Activated T-helper 17 cell treated with anti-CD3 and anti-CD28 coated beads, Interleukin-2, amount 50 U/mL, for 72 hours (primary cell): ENCODE results near the gene GGT6. TPM values are rescaled to one million over a fixed set of nuclear protein-coding genes. Genes with fewer than 3 reads are reported as not detected.
"Not testable (repeated sequence)": the region's sequence is repeated elsewhere in the genome, so short reads cannot be mapped to it uniquely, and the experiment has no call there.

Source experiments
- ATAC-seq: fragments of 150-1000 bp; cut with Tn5 transposase; replicated peaks from 2 replicates; pipeline ENCODE4 v1.10.0; 2021; ENCODE audit warnings: mild to moderate bottlenecking, moderate library complexity
- H3K27ac Mint-ChIP-seq: one replicate; pipeline ENCODE4 v1.8.0; 2022; ENCODE audit warnings: mixed read lengths
- H3K27me3 Mint-ChIP-seq: one replicate; pipeline ENCODE4 v1.8.0; 2022; ENCODE audit warnings: mixed read lengths
- H3K36me3 Mint-ChIP-seq: one replicate; pipeline ENCODE4 v1.8.0; 2022; ENCODE audit warnings: low read depth, mild to moderate bottlenecking, mixed read lengths
- H3K4me1 Mint-ChIP-seq: one replicate; pipeline ENCODE4 v1.8.0; 2022; ENCODE audit warnings: mixed read lengths
- H3K4me3 Mint-ChIP-seq: one replicate; pipeline ENCODE4 v1.8.0; 2022; ENCODE audit warnings: mild to moderate bottlenecking, mixed read lengths
- H3K9me3 Mint-ChIP-seq: one replicate; pipeline ENCODE4 v1.8.0; 2022; ENCODE audit warnings: mixed read lengths
- total RNA-seq, 2 donors: library from RNA; stranded (reverse); gene quantifications; one replicate each; pipeline ENCODE4 v1.2.3, GENCODE V29; 2022

The GGT6 gene
- total RNA-seq, 2 donors from 2014 or later = not detected

- H3K27ac Mint-ChIP-seq = no peak overlapping the region
- no peak overlapping the region for H3K4me3 Mint-ChIP-seq
- peaks cover 40% of the 10 kb centered on the region for H3K27me3 Mint-ChIP-seq
Observed at GRCh38 chr17:4585638-4585994, 25.2 kb upstream of the GGT6 start.

GRCh38 chr17:4584917-4585637 lies 24.7 kb upstream of the GGT6 start:
- Mint-ChIP-seq H3K27ac (no peak overlapping the region), H3K27me3 (peaks cover 35% of the 10 kb centered on the region), H3K4me3 (peak overlapping the region; percentile 39), H3K36me3 (no peaks in the 10 kb centered on the region), H3K4me1 (no peaks in the 10 kb centered on the region), H3K9me3 (no peaks in the 10 kb centered on the region)
- no peak for ATAC-seq

More at GRCh38 chr17:4585638-4585994, 25.2 kb upstream of the GGT6 start:
- no peak for ATAC-seq
- Mint-ChIP-seq H3K4me1 (no peaks in the 10 kb centered on the region), H3K36me3 (no peaks in the 10 kb centered on the region), H3K9me3 (no peaks in the 10 kb centered on the region)

GRCh38 chr17:4584101-4584916 lies 23.9 kb upstream of the GGT6 start, which contains the start of gene SMTNL2:
Gene SMTNL2 (plus strand): TSS chr17:4584529. CDS start chr17:4584606, 77 bp downstream.
- Mint-ChIP-seq H3K4me3 (peak within 1 kb of the TSS; percentile 41), H3K9me3 (no peaks in the 10 kb centered on the region), H3K36me3 (no peaks in the 10 kb centered on the region), H3K27ac (no peak within 1 kb of the TSS), H3K4me1 (no peaks in the 10 kb centered on the region), H3K27me3 (peaks cover 35% of the 10 kb centered on the region)
- no peak for ATAC-seq

GRCh38 chr17:4583782-4584100 lies 23.4 kb upstream of the GGT6 start:
- H3K27me3 Mint-ChIP-seq = peaks cover 35% of the 10 kb centered on the region
- ATAC-seq = no peak
- H3K27ac Mint-ChIP-seq = no peak overlapping the region
- H3K9me3 Mint-ChIP-seq = no peaks in the 10 kb centered on the region
- H3K36me3 Mint-ChIP-seq = no peaks in the 10 kb centered on the region
- peak overlapping the region; percentile 41 for H3K4me3 Mint-ChIP-seq
- H3K4me1 Mint-ChIP-seq = no peaks in the 10 kb centered on the region

- no peak overlapping the region for H3K4me3 Mint-ChIP-seq
- no peaks in the 10 kb centered on the region for H3K4me1 Mint-ChIP-seq
- no peak for ATAC-seq
- H3K36me3 Mint-ChIP-seq = no peaks in the 10 kb centered on the region
- peaks cover 35% of the 10 kb centered on the region for H3K27me3 Mint-ChIP-seq
- no peaks in the 10 kb centered on the region for H3K9me3 Mint-ChIP-seq
- H3K27ac Mint-ChIP-seq = no peak overlapping the region
Observed at GRCh38 chr17:4583206-4583605, 22.8 kb upstream of the GGT6 start.

- peaks cover 35% of the 10 kb centered on the region for H3K27me3 Mint-ChIP-seq
- no peak overlapping the region for H3K27ac Mint-ChIP-seq
- ATAC-seq = no peak
- no peaks in the 10 kb centered on the region for H3K36me3 Mint-ChIP-seq
- H3K4me1 Mint-ChIP-seq = no peaks in the 10 kb centered on the region
- no peak overlapping the region for H3K4me3 Mint-ChIP-seq
- no peaks in the 10 kb centered on the region for H3K9me3 Mint-ChIP-seq
Observed at GRCh38 chr17:4582691-4583090, 22.3 kb upstream of the GGT6 start.

GRCh38 chr17:4582101-4582501 lies 21.7 kb upstream of the GGT6 start:
- Mint-ChIP-seq H3K36me3 (no peaks in the 10 kb centered on the region), H3K9me3 (no peaks in the 10 kb centered on the region), H3K4me1 (no peaks in the 10 kb centered on the region), H3K4me3 (no peak overlapping the region), H3K27me3 (peaks cover 35% of the 10 kb centered on the region), H3K27ac (no peak overlapping the region)
- ATAC-seq = no peak

GRCh38 chr17:4580291-4580690 lies 19.9 kb upstream of the GGT6 start:
- no peak for ATAC-seq
- no peaks in the 10 kb centered on the region for H3K36me3 Mint-ChIP-seq
- no peaks in the 10 kb centered on the region for H3K4me1 Mint-ChIP-seq
- peaks cover 24% of the 10 kb centered on the region for H3K27me3 Mint-ChIP-seq
- no peak overlapping the region for H3K27ac Mint-ChIP-seq
- H3K4me3 Mint-ChIP-seq = no peak overlapping the region
- H3K9me3 Mint-ChIP-seq = no peaks in the 10 kb centered on the region

- Mint-ChIP-seq H3K4me3 (no peak overlapping the region), H3K27me3 (peaks cover 21% of the 10 kb centered on the region), H3K9me3 (no peaks in the 10 kb centered on the region), H3K27ac (no peak overlapping the region), H3K36me3 (no peaks in the 10 kb centered on the region), H3K4me1 (no peaks in the 10 kb centered on the region)
- ATAC-seq = no peak
Observed at GRCh38 chr17:4579678-4580077, 19.3 kb upstream of the GGT6 start.

GRCh38 chr17:4578349-4578748 lies 18.0 kb upstream of the GGT6 start:
- H3K9me3 Mint-ChIP-seq, ATAC-seq, H3K4me1 Mint-ChIP-seq, H3K4me3 Mint-ChIP-seq, H3K27ac Mint-ChIP-seq, H3K36me3 Mint-ChIP-seq: not testable (repeated sequence)
- H3K27me3 Mint-ChIP-seq = peaks cover 14% of the 10 kb centered on the region

- Mint-ChIP-seq H3K9me3 (no peaks in the 10 kb centered on the region), H3K27ac (no peak overlapping the region), H3K4me3 (no peak overlapping the region), H3K36me3 (no peaks in the 10 kb centered on the region), H3K4me1 (peaks cover 11% of the 10 kb centered on the region), H3K27me3 (peaks cover 7% of the 10 kb centered on the region)
- no peak for ATAC-seq
Observed at GRCh38 chr17:4577386-4577993, 17.1 kb upstream of the GGT6 start.

- no peak for ATAC-seq
- no peak overlapping the region for H3K4me3 Mint-ChIP-seq
- H3K9me3 Mint-ChIP-seq = no peaks in the 10 kb centered on the region
- peaks cover 11% of the 10 kb centered on the region for H3K4me1 Mint-ChIP-seq
- peaks cover 7% of the 10 kb centered on the region for H3K27me3 Mint-ChIP-seq
- H3K36me3 Mint-ChIP-seq = no peaks in the 10 kb centered on the region
- no peak overlapping the region for H3K27ac Mint-ChIP-seq
Observed at GRCh38 chr17:4576729-4577322, 16.4 kb upstream of the GGT6 start.

GRCh38 chr17:4576161-4576558 lies 15.8 kb upstream of the GGT6 start:
- Mint-ChIP-seq H3K4me3 (no peak overlapping the region), H3K36me3 (no peaks in the 10 kb centered on the region), H3K27ac (no peak overlapping the region), H3K9me3 (no peaks in the 10 kb centered on the region), H3K27me3 (peaks cover 3% of the 10 kb centered on the region), H3K4me1 (peaks cover 11% of the 10 kb centered on the region)
- no peak for ATAC-seq

- H3K27me3 Mint-ChIP-seq = no peaks in the 10 kb centered on the region
- H3K36me3 Mint-ChIP-seq = no peaks in the 10 kb centered on the region
- no peak for ATAC-seq
- H3K4me3 Mint-ChIP-seq = peak overlapping the region; percentile 41
- no peak overlapping the region for H3K27ac Mint-ChIP-seq
- no peaks in the 10 kb centered on the region for H3K9me3 Mint-ChIP-seq
- peaks cover 11% of the 10 kb centered on the region for H3K4me1 Mint-ChIP-seq
Observed at GRCh38 chr17:4574448-4575045, 14.2 kb upstream of the GGT6 start.
